CD14-positive monocyte (primary cell): Measurements from ENCODE around the gene UGT1A8. TPM values are rescaled to one million over a fixed set of nuclear protein-coding genes. Genes with fewer than 3 reads are reported as not detected.

Experiments used
- DNase-seq, 3 donors: peaks; one replicate each; pipeline ENCODE4 v3.0.0-alpha.2; 2011 to 2022
- H2AFZ ChIP-seq: 2 replicates; pipeline ENCODE4 v1.6.0; 2012; ENCODE audit warnings: mild to moderate bottlenecking, low read depth, low read length, inconsistent platforms; ENCODE audit not compliant: insufficient read depth, poor library complexity, severe bottlenecking
- H3K27ac ChIP-seq, 2 donors: 1 replicate in 1 of 2; 2 replicates in 1 of 2; pipeline ENCODE4 v1.5.1; 2012 to 2013; ENCODE audit warnings: low read length in 2 of 2, control low read depth in 1 of 2, inconsistent platforms in 1 of 2, low read depth in 1 of 2, mild to moderate bottlenecking in 1 of 2
- H3K27me3 ChIP-seq, 2 donors: one replicate each; pipeline versions ENCODE4 v1.6.0 to v1.6.1; 2011 to 2013; ENCODE audit warnings: low read length in 2 of 2; ENCODE audit not compliant: control insufficient read depth in 2 of 2, insufficient read depth in 2 of 2
- H3K36me3 ChIP-seq, 2 donors: replicated peaks in 1 of 2; 1 replicate in 1 of 2; 2 replicates in 1 of 2; pipeline versions ENCODE4 v1.5.1 to v1.6.1; 2012 to 2013; ENCODE audit warnings: low read length in 2 of 2, control low read depth in 1 of 2, inconsistent platforms in 1 of 2, mild to moderate bottlenecking in 1 of 2; ENCODE audit not compliant: insufficient read depth in 2 of 2, control insufficient read depth in 1 of 2
- H3K4me1 ChIP-seq, 2 donors: 1 replicate in 1 of 2; 2 replicates in 1 of 2; pipeline versions ENCODE4 v1.5.1 to v1.6.1; 2012 to 2013; ENCODE audit warnings: low read length in 2 of 2, control low read depth in 1 of 2, inconsistent platforms in 1 of 2, mild to moderate bottlenecking in 1 of 2, moderate library complexity in 1 of 2; ENCODE audit not compliant: insufficient read depth in 2 of 2, control insufficient read depth in 1 of 2
- H3K4me2 ChIP-seq: replicated peaks from 2 replicates; pipeline ENCODE3; 2012; ENCODE audit warnings: low read length, moderate library complexity, mild to moderate bottlenecking; ENCODE audit not compliant: poor library complexity, severe bottlenecking; ENCODE audit errors: extremely low read depth
- H3K4me3 ChIP-seq, 3 experiments: fragments of 200-600 bp in 1 of 3; sonication (generic) in 1 of 3; replicated peaks in 1 of 3; 1 replicate in 2 of 3; 2 replicates in 1 of 3; pipeline ENCODE4 v1.5.1; 2011 to 2013; ENCODE audit warnings: low read length in 3 of 3, mild to moderate bottlenecking in 3 of 3, control low read depth in 2 of 3, low read depth in 2 of 3, inconsistent platforms in 1 of 3, moderate library complexity in 1 of 3
- H3K79me2 ChIP-seq: 2 replicates; pipeline ENCODE4 v1.6.0; 2012; ENCODE audit warnings: mild to moderate bottlenecking, control low read depth, inconsistent platforms, low read length, moderate library complexity; ENCODE audit not compliant: insufficient read depth
- H3K9ac ChIP-seq: 2 replicates; pipeline ENCODE4 v1.6.0; 2017; ENCODE audit warnings: low read length, mild to moderate bottlenecking; ENCODE audit not compliant: insufficient read depth, poor library complexity, severe bottlenecking
- H3K9me3 ChIP-seq, 2 donors: replicated peaks in 1 of 2; 1 replicate in 1 of 2; 2 replicates in 1 of 2; pipeline versions ENCODE4 v1.5.1 to v1.6.1; 2012 to 2013; ENCODE audit warnings: low read length in 2 of 2, control low read depth in 1 of 2; ENCODE audit not compliant: control insufficient read depth in 1 of 2, insufficient read depth in 1 of 2
- H4K20me1 ChIP-seq: 2 replicates; pipeline ENCODE4 v1.6.0; 2012; ENCODE audit warnings: mild to moderate bottlenecking, low read length, control low read depth, moderate library complexity; ENCODE audit not compliant: insufficient read depth
- H3K27ac Mint-ChIP-seq, 7 donors: one replicate each; pipeline ENCODE4 v1.8.0; 2020; ENCODE audit warnings: mild to moderate bottlenecking in 7 of 7, mixed read lengths in 7 of 7, moderate library complexity in 6 of 7, inconsistent platforms in 2 of 7
- H3K27me3 Mint-ChIP-seq, 3 donors: one replicate each; pipeline ENCODE4 v1.8.0; 2021 to 2022; ENCODE audit warnings: low read depth in 3 of 3, mild to moderate bottlenecking in 3 of 3, mixed read lengths in 3 of 3, moderate library complexity in 3 of 3, inconsistent platforms in 1 of 3
- H3K36me3 Mint-ChIP-seq, 2 donors: one replicate each; pipeline ENCODE4 v1.8.0; 2020; ENCODE audit warnings: mixed read lengths in 2 of 2, inconsistent platforms in 1 of 2, mild to moderate bottlenecking in 1 of 2
- H3K4me1 Mint-ChIP-seq: one replicate; pipeline ENCODE4 v1.8.0; 2020; ENCODE audit warnings: mild to moderate bottlenecking, mixed read lengths
- H3K4me3 Mint-ChIP-seq, 2 donors: one replicate each; pipeline ENCODE4 v1.8.0; 2020; ENCODE audit warnings: mild to moderate bottlenecking in 2 of 2, mixed read lengths in 2 of 2, moderate library complexity in 1 of 2
- H3K9me3 Mint-ChIP-seq, 7 donors: one replicate each; pipeline ENCODE4 v1.8.0; 2020 to 2022; ENCODE audit warnings: mixed read lengths in 7 of 7, mild to moderate bottlenecking in 6 of 7, moderate library complexity in 6 of 7, inconsistent platforms in 2 of 7
- CTCF ChIP-seq: fragments of 200-600 bp; IDR thresholded peaks from one replicate; pipeline ENCODE4 v1.8.0; 2022; ENCODE audit warnings: antibody characterized with exemption, mild to moderate bottlenecking
- WGBS: methylation state at CpG from one replicate; pipeline ENCODE4 v1.1.5; 2013; ENCODE audit warnings: missing lambda C conversion rate; ENCODE audit not compliant: insufficient coverage; 5-methylcytosine and 5-hydroxymethylcytosine counted together
- intact Hi-C, 2 donors: fragments of 100-400 bp; cut with micrococcal nuclease; formaldehyde crosslinking; loops; one replicate each; pipeline versions ENCODE4 v1.15.0 to v1.15.1; 2023
- polyA plus RNA-seq, 3 donors: library from polyadenylated mRNA; depleted of rRNA in 1 of 3; unstranded in 2 of 3; stranded (reverse) in 1 of 3; fragments of 300-500 nt in 2 of 3; fragments of >200 nt in 1 of 3; fragmentation: Illumina TruSeq in 2 of 3; gene quantifications; 1 replicate in 2 of 3; 2 replicates in 1 of 3; pipeline ENCODE4 v1.2.3, GENCODE V29; 2012 to 2021

The UGT1A8 gene
- polyA plus RNA-seq, 3 donors, result not detected

GRCh38 chr2:233740870-233741269 lies 123.4 kb downstream of the UGT1A8 start:
- Histone ChIP-seq H3K79me2 (no peaks in the 10 kb centered on the region), H4K20me1 (no peaks in the 10 kb centered on the region), H3K9ac (no peak overlapping the region), H3K36me3 (no peaks in the 10 kb centered on the region), H3K27me3 (no peaks in the 10 kb centered on the region), H3K4me1 (no peaks in the 10 kb centered on the region), H2AFZ (no peak overlapping the region), H3K4me3 (no peak overlapping the region), H3K27ac (no peak overlapping the region), H3K4me2 (no peak overlapping the region), H3K9me3 (peaks cover 0 to 5% of the 10 kb centered on the region in 2 donors)
- Mint-ChIP-seq H3K4me3 (no peak overlapping the region), H3K27me3 (peaks cover 0 to 2% (median 1%) of the 10 kb centered on the region in 3 donors), H3K9me3 (peaks cover 0 to 4% (median 2%) of the 10 kb centered on the region in 7 donors), H3K4me1 (no peaks in the 10 kb centered on the region), H3K27ac (no peak overlapping the region), H3K36me3 (no peaks in the 10 kb centered on the region)
- intact Hi-C loops, result no loop called here
- no peak for TF ChIP-seq CTCF
- WGBS, result 100% methylated on average over 1 of the region's 2 CpGs
- DNase-seq, result no peak

DNA sequence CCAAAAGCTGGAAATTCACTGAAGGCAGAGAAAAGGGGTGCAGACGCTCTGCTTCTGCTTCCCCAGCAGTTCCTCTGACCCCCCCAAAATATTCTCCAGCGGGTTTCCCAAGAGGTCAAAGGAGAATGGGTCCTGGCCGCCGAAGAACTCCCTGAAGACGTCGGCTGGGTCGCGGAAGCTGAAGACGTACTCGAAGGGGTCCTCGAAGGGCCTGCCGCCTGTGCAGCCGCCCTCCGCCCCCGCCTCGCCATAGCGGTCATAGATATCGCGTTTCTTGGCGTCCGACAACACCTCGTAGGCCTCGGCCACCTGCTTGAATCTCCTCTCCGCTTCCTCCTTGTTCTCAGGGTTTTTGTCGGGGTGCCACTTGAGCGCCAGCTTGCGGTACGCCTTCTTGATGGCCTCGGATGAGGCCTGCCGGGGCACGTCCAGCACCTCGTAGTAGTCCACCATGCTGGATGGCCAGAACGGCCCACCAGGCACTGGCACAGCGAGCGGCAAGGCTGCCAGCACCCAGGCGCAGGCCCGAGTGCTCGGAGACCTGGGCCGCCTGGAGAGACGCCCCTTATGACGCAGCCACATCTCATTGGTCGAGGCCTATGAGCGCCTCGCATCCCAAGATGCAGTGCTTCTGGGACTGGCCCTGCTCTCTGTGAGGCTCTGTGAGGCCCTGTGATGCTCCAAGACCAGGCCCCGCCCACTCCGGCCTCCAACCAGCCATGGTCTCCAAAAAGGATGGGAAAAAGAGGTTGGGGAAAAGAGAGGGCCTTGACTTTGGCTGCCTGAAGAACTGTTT lies 126.2 kb downstream of the UGT1A8 start:
- Histone ChIP-seq H3K4me1 (no peaks in the 10 kb centered on the region), H3K9ac (no peak overlapping the region), H3K27ac (no peak overlapping the region), H3K4me3 (no peak overlapping the region), H3K4me2 (no peak overlapping the region), H2AFZ (no peak overlapping the region), H4K20me1 (no peaks in the 10 kb centered on the region), H3K27me3 (no peaks in the 10 kb centered on the region), H3K79me2 (no peaks in the 10 kb centered on the region), H3K9me3 (peaks cover 0 to 5% of the 10 kb centered on the region in 2 donors), H3K36me3 (no peaks in the 10 kb centered on the region)
- WGBS, result 97% methylated on average over 40 of the region's 46 CpGs
- peaks cover 0 to 7% (median 2%) of the 10 kb centered on the region in 7 donors for H3K9me3 Mint-ChIP-seq
- DNase-seq, result no peak
- peaks cover 1 to 5% (median 1%) of the 10 kb centered on the region in 3 donors for H3K27me3 Mint-ChIP-seq
- no peak overlapping the region for H3K4me3 Mint-ChIP-seq
- TF ChIP-seq CTCF, result no peak
- H3K4me1 Mint-ChIP-seq, result no peaks in the 10 kb centered on the region
- no peak overlapping the region for H3K27ac Mint-ChIP-seq
- intact Hi-C loops, result no loop called here
- H3K36me3 Mint-ChIP-seq, result no peaks in the 10 kb centered on the region
